C4-2B (cell line): ENCODE results near the gene TICRR.

Experiments
- CTCF ChIP-seq: fragments of 450-650 bp; conservative IDR thresholded peaks from 2 replicates; pipeline ENCODE4 v1.5.1; 2017; ENCODE audit warnings: mild to moderate bottlenecking
- ZFX ChIP-seq: fragments of 450-650 bp; IDR thresholded peaks from 2 replicates; pipeline ENCODE4 v1.6.1; 2017

GRCh38 chr15:89671687-89672086, 96.4 kb downstream of the TICRR start:
- no peak for TF ChIP-seq CTCF
- TF ChIP-seq ZFX = no peak
